ENCODE results near the gene RNF121. TPM values are rescaled to one million over a fixed set of nuclear protein-coding genes. Genes with fewer than 3 reads are reported as not detected.

The RNF121 gene
- total and polyA plus RNA-seq, 2 of the 13 experiments (the other 11 are each of a cell fraction or from before 2014, with no cell fraction given): 28.6 to 44.3 TPM

DNA sequence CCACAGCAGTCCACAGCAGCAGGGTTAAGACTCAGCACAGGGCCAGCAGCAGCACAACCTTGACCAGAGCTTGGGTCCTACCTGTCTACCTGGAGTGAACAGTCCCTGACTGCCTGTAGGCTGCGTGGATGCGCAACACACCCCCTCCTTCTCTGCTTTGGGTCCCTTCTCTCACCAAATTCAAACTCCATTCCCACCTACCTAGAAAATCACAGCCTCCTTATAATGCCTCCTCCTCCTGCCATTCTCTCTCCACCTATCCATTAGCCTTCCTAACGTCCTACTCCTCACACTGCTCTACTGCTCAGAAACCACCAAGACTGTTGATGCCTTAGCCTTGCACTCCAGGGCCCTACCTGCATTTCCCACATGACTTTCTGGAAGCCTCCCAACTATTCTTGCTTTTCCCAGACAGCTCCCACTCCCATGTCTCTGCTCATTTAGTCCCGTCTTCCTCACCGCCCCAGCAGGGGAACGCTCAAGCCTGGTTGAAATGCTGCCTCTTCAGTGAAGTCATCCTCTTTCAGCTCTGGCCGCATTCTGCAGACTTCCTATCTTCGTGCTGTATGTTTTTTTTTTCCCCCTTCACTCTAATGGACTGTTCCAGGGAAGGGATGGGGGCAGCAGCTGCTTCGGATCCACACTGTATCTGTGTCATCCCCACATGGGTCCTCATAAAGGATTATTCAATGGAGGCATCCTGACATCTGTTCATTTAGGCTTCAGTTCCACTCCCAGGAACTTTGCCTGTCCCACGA is 73.2 kb downstream of the RNF121 start:
- intact Hi-C loops (cut with micrococcal nuclease; ENCODE audit: unreplicated experiment): no loop called here
- TF ChIP-seq POLR2AphosphoS5 (IDR thresholded peaks at IDR 0.05; ENCODE audit: low read depth, low read length) (peak; percentile 24; the same call in 1 of the 2 replicates), RBM22 (optimal IDR thresholded peaks at IDR 0.05; ENCODE audit: low read length) (peak; percentile 89), CREB1 (IDR thresholded peaks at IDR 0.05) (no peak), CREB1 (CRISPR knock-in tag; IDR thresholded peaks at IDR 0.05) (no peak), TARDBP (CRISPR knock-in tag; IDR thresholded peaks at IDR 0.05) (no peak), ZNF772 (CRISPR knock-in tag; IDR thresholded peaks at IDR 0.05) (no peak), PITX1 (CRISPR knock-in tag; IDR thresholded peaks at IDR 0.05) (no peak), PREB (CRISPR knock-in tag; IDR thresholded peaks at IDR 0.05) (no peak), TMF1 (CRISPR knock-in tag; IDR thresholded peaks at IDR 0.05; ENCODE audit: low read depth) (no peak), ZBTB7B (CRISPR knock-in tag; IDR thresholded peaks at IDR 0.05) (no peak), POLR2G (IDR thresholded peaks at IDR 0.05; ENCODE audit: low read depth, low read length) (peak; percentile 9; the same call in 1 of the 2 replicates), NCOR1 (IDR thresholded peaks at IDR 0.05; ENCODE audit: borderline replicate concordance, low read length) (no peak)
- TF ChIP-seq, protein P1, sequence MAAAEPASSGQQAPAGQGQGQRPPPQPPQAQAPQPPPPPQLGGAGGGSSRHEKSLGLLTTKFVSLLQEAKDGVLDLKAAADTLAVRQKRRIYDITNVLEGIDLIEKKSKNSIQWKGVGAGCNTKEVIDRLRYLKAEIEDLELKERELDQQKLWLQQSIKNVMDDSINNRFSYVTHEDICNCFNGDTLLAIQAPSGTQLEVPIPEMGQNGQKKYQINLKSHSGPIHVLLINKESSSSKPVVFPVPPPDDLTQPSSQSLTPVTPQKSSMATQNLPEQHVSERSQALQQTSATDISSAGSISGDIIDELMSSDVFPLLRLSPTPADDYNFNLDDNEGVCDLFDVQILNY (CRISPR knock-in tag; conservative IDR thresholded peaks at IDR 0.05): no peak
- TF ChIP-seq, protein P2, sequence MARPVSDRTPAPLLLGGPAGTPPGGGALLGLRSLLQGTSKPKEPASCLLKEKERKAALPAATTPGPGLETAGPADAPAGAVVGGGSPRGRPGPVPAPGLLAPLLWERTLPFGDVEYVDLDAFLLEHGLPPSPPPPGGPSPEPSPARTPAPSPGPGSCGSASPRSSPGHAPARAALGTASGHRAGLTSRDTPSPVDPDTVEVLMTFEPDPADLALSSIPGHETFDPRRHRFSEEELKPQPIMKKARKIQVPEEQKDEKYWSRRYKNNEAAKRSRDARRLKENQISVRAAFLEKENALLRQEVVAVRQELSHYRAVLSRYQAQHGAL (CRISPR knock-in tag; IDR thresholded peaks at IDR 0.05; ENCODE audit: not compliant biosample characterization): no peak
- no peak overlapping the region for H3K9ac ChIP-seq (ENCODE audit: insufficient read depth, low read depth, low read length)
- CTCF ChIA-PET (ENCODE audit: low intra/inter-chr PET ratio, low total read pairs): no interaction called here
- H3K9me3 ChIP-seq (ENCODE audit: low read length): no peaks in the 10 kb centered on the region
- no peaks in the 10 kb centered on the region for H3K27me3 ChIP-seq (ENCODE audit: control insufficient read depth in 1 of 2, insufficient read depth in 2 of 2, low read length in 2 of 2)
- H4K20me1 ChIP-seq (ENCODE audit: insufficient read depth, low read length): no peaks in the 10 kb centered on the region
- peaks cover 37 to 76% of the 10 kb centered on the region in 2 experiments for H3K36me3 ChIP-seq (replicated peaks in 1 of 2; ENCODE audit: control insufficient read depth in 1 of 2, insufficient read depth in 2 of 2, low read length in 2 of 2)
- H3K27ac ChIP-seq (ENCODE audit: extremely low read length, insufficient read depth, low read length): no peak overlapping the region
- H3K4me3 ChIP-seq (replicated peaks in 1 of 3; ENCODE audit: insufficient read depth in 1 of 3, low read depth in 2 of 3, low read length in 3 of 3): no peak overlapping the region
- in situ Hi-C loops (cut with HindIII; ENCODE audit: extremely low pct_ligation_motif_present, low pct_unique_long_range_greater_than_20kb): no loop called here
- no peak overlapping the region for H2AFZ ChIP-seq (ENCODE audit: low read length)
- peak; percentile 5; the same call in 1 of the 3 replicates for ATAC-seq
- DNase-seq (ENCODE audit: low spot score): no peak
- H3K4me2 ChIP-seq (ENCODE audit: low read depth, low read length): no peak overlapping the region
- H3K4me1 ChIP-seq (ENCODE audit: insufficient read depth, low read length): no peaks in the 10 kb centered on the region
- TSS peak; percentile 23 for BruUV-seq (replicated peaks)
- WGBS (ENCODE audit: low lambda C conversion rate): 92% methylated on average over 10 of the region's 10 CpGs
- FAIRE-seq: no peak
- POLR2A ChIA-PET: interaction anchor here (0.7 kb wide), 1 partner anchor 57 kb away, joined by 3 read pairs; no protein-coding TSS in a partner anchor
- no peaks in the 10 kb centered on the region for H3K79me2 ChIP-seq (ENCODE audit: insufficient read depth, low read length)

Data from HepG2 (cell line).